GM13977 (cell line): ENCODE data around the gene LPIN3.

ENCODE experiments used
- DNase-seq: peaks from one replicate; pipeline ENCODE4 v3.0.0; 2012; ENCODE audit warnings: low spot score
- in situ Hi-C: fragments of 300-500 bp; cut with MboI; formaldehyde crosslinking; loops from one replicate; pipeline ENCODE4 v1.12.0; 2022; ENCODE audit warnings: low sequenced_read_pairs, low pct_unique_long_range_greater_than_20kb, mixed read lengths, inconsistent platforms; ENCODE audit not compliant: unreplicated experiment
- TF ChIP-seq, protein P1 (sequence below): IDR thresholded peaks from 2 replicates; pipeline ENCODE4 v1.5.1; 2012; ENCODE audit warnings: mild to moderate bottlenecking, control low read depth; ENCODE audit not compliant: insufficient read depth; ENCODE audit errors: extremely low read depth, missing control alignments

The LPIN3 gene

DNA sequence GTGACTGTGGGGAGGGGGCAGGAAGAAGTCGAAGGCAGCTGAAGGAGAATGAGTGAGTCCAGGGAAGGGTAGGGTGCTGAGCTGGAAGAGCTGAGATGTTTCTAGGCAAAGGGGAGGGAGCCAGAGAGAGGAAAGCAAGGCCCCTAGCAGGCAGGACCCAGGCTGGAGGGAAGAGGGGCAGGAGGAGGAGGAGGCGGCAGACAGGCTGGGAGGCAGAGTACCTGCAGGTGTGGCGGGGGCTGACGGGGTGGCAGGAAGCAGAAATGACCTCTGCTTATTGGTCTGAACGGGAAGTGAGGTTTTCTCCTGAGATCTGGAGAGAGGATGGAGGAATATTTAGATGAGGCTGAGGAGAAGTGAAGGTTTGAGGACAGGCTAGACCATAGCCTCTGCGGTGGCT is 36.7 kb downstream of the LPIN3 start:
- no peak for DNase-seq
- in situ Hi-C loops: no loop called here
- TF ChIP-seq, protein P1, sequence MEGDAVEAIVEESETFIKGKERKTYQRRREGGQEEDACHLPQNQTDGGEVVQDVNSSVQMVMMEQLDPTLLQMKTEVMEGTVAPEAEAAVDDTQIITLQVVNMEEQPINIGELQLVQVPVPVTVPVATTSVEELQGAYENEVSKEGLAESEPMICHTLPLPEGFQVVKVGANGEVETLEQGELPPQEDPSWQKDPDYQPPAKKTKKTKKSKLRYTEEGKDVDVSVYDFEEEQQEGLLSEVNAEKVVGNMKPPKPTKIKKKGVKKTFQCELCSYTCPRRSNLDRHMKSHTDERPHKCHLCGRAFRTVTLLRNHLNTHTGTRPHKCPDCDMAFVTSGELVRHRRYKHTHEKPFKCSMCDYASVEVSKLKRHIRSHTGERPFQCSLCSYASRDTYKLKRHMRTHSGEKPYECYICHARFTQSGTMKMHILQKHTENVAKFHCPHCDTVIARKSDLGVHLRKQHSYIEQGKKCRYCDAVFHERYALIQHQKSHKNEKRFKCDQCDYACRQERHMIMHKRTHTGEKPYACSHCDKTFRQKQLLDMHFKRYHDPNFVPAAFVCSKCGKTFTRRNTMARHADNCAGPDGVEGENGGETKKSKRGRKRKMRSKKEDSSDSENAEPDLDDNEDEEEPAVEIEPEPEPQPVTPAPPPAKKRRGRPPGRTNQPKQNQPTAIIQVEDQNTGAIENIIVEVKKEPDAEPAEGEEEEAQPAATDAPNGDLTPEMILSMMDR: no peak

DNA sequence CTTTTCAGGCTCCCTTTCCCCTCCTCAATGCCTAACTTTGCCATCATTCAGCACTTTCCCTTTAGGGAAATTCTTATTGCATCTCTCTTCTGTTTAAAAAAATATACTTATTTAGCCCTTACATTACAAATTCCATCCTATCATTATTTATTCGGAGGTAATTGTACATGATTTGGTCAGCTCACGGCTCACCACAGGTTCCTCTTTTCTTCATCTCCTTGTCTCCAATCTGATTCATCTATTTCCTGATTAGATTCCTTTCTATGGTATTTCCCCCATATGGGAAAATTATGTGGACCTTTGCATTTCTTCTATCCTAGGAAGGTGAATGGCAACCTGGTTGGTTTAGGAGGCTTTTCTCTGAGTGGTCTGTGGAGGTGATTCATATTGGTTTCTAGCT is 38.9 kb downstream of the LPIN3 start:
- no peak for DNase-seq
- in situ Hi-C loops: no loop called here
- TF ChIP-seq, protein P1: no peak

DNA sequence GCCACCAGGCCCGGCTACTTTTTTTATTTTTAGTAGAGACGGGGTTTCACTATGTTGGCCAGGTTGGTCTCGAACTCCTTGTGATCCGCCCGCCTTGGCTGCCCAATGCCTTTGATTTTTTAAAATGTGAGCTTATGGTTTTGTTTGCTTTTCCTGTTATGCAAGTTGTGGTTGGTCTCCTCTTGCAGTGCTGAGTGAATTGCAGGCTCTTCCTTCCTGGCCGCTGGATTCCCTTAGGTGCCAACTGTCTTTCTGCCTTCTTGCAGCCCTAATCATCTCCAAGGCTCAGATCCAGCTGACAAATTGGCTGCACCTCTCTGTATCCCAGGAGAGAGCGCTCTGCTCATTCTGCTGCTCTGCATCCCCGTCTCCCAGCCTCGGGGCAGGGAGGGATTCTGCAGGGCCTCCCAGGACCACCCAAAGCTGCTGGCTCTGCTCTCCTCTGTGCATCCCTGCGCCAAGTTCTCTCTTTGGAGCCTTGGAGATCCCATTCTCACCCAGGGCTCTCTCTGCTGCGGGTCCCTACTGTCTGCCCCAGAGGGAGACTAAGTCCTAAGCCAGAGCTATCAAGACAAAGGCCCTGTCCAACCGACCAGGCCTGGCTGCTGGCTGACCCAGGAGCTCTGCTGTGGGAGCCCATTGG is 40.1 kb downstream of the LPIN3 start:
- TF ChIP-seq, protein P1: no peak
- DNase-seq: no peak
- in situ Hi-C loops: no loop called here

DNA sequence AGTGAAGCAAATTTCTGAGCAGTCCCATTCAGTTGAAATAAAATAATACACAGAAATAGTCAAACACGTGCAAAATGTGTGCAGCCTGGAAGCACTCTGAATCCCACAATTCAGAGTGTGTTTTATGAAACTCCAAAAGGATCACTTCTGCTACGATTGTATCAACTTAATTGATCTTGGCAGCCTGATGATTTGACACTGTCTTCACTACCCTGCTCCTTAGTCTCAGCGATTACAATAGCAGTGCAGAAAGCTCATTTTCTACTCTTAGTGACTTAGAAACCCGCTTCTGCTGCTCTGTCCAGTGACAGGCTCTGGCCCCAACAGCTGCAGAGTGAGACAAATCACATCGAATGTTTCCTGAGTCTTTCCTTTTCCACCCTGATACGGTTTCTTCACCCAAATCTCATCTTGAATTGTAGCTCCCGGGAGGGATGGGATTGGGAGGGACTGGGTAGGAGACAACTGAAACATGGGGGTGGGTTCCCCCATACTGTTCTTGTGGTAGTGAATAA is 42.2 kb downstream of the LPIN3 start:
- TF ChIP-seq, protein P1: no peak
- DNase-seq: no peak
- in situ Hi-C loops: no loop called here

DNA sequence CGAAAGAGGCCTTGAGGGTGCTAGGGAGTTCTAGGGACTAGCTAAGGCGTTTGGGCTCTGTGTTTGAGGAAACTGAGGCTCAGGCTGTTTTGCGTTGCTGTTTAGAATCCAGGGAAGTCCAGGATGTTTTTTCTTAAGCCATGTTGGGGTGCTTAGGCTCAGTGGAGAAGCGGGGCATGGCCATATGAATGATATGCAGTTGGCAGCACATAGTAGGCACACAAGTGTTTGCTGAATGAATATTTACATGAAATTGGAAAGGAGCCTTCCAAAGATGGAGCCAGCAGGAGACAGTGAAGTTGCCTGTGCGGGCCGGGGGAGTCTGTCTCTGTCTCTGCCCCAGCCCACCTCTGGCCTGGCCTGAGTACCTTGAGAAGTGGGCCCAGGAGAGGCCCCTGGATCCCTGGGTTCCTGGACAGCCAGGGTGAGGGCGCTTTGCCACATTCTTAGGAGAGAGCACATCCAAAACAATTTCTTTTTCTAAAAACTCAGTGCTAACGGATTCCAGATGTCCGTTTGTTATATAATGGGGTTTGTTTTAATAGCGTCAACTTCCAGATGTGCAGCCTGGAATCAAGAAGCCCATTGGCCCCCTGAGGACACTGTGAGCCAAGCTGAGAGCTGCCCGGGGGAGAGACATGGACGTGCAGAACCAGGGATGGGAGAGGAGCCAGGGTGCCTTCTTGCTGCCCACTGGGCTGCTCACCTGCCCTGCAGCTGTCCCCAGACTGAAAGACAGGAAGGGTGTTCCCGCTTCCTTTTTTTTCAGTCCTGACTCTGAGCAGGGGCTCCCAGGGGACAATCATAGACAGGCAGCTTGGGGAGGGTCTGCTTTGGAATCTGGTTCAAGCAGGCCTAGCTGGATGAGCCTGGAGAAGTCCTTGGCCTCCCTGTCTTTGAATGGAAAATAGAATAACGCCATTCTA is 46.1 kb downstream of the LPIN3 start:
- in situ Hi-C loops: no loop called here
- no peak for DNase-seq

DNA sequence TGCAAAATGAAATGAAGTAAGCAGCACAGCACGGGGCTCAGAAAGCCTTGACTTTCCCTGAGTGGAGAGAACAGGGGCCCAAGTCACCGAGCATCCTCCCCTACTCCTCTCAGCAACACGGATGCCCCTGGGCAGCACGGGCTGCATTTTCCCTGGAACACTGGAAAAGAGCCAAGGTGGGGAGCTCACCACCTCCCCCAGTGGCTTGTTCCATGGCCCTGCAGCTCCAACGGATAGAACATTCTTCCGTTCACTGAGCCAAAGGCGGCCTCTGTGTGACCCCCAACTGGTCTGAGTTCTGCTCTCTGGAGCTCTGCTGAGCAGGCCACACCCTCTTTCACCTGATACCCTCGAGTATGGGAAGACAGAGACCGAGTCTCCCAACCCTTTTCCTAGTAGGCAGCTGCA is 46.8 kb downstream of the LPIN3 start:
- in situ Hi-C loops: no loop called here
- TF ChIP-seq, protein P1: no peak
- no peak for DNase-seq

More for the DNA sequence above, 46.1 kb downstream of the LPIN3 start:
- TF ChIP-seq, protein P1: no peak
